C4-2B (cell line): ENCODE measurements around the gene HIGD2B.
"Not testable (repeated sequence)": the region's sequence is repeated elsewhere in the genome, so short reads cannot be mapped to it uniquely, and the experiment has no call there.

ENCODE experiments used
- H3K27ac ChIP-seq: fragments of 450-650 bp; 2 replicates; pipeline ENCODE4 v1.5.1; 2017
- ZFX ChIP-seq: fragments of 450-650 bp; IDR thresholded peaks from 2 replicates; pipeline ENCODE4 v1.6.1; 2017
- TF ChIP-seq, protein P1 (sequence below): fragments of 450-650 bp; conservative IDR thresholded peaks from 2 replicates; pipeline ENCODE4 v1.5.1; 2017; ENCODE audit warnings: mild to moderate bottlenecking

Gene HIGD2B

DNA sequence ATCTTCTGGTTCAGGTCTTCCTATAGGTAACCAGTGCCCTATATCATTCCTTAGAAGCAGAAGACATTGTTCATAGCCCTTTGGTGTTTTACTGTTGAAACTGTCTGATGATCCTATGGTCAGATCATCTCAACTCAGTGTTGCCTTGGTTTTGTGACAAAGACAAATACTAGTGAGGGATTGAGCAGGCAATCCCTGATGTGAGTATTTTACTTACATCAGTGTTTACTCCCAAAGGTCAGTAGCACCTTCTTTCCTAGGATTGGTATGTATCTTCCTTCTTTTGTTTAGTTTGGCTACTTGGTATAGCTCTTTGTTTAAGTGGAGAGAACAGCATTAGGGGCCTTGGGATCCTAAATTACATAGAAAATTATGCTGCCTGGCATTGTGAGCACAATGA, 41.2 kb upstream of the HIGD2B start:
- TF ChIP-seq, protein P1, sequence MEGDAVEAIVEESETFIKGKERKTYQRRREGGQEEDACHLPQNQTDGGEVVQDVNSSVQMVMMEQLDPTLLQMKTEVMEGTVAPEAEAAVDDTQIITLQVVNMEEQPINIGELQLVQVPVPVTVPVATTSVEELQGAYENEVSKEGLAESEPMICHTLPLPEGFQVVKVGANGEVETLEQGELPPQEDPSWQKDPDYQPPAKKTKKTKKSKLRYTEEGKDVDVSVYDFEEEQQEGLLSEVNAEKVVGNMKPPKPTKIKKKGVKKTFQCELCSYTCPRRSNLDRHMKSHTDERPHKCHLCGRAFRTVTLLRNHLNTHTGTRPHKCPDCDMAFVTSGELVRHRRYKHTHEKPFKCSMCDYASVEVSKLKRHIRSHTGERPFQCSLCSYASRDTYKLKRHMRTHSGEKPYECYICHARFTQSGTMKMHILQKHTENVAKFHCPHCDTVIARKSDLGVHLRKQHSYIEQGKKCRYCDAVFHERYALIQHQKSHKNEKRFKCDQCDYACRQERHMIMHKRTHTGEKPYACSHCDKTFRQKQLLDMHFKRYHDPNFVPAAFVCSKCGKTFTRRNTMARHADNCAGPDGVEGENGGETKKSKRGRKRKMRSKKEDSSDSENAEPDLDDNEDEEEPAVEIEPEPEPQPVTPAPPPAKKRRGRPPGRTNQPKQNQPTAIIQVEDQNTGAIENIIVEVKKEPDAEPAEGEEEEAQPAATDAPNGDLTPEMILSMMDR = no peak
- TF ChIP-seq ZFX = no peak
- no peak overlapping the region for H3K27ac ChIP-seq

DNA sequence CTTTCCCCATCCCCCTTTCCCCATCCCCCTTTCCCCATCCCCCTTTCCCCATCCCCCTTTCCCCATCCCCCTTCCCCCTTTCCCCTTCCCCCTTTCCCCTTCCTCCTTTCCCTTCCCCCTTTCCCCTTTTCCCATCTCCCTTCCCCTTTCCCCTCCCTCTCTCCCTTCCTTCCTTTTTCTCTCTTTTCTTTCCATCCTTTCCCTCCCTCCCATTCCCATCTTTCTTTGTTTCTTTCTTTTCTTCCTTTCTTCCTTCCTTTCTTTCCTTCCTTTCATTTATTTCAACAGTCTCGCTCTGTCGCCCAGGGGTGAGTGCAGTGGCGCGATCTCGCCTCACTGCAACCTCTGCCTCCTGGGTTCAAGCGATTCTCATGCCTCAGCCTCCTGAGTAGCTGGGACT, 39.9 kb upstream of the HIGD2B start:
- H3K27ac ChIP-seq = not testable (repeated sequence)

- no peak overlapping the region for H3K27ac ChIP-seq
- TF ChIP-seq, protein P1 = no peak
- TF ChIP-seq ZFX = no peak
These were observed 39.5 kb upstream of the HIGD2B start for GRCh38 chr15:72725446-72725845.

DNA sequence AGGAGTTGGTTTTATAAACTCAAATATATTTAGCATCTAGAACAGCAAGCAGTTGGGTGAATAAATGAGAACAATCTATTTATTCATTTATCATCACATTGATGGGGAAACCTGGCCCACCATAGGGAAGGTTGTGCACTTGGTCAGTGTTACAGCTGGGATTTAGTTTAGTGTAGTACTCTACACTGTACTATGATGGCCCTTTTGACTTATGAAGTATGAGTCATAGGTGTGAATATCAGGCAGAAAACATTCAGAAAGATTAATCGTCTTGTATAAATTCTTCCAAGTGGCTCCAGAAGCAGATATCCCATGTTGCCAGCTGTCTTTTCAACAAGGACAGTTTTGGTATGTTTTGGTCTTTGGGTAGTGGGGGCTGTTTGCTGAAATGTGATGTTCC, 38.0 kb upstream of the HIGD2B start:
- H3K27ac ChIP-seq = no peak overlapping the region
- TF ChIP-seq ZFX = no peak

DNA sequence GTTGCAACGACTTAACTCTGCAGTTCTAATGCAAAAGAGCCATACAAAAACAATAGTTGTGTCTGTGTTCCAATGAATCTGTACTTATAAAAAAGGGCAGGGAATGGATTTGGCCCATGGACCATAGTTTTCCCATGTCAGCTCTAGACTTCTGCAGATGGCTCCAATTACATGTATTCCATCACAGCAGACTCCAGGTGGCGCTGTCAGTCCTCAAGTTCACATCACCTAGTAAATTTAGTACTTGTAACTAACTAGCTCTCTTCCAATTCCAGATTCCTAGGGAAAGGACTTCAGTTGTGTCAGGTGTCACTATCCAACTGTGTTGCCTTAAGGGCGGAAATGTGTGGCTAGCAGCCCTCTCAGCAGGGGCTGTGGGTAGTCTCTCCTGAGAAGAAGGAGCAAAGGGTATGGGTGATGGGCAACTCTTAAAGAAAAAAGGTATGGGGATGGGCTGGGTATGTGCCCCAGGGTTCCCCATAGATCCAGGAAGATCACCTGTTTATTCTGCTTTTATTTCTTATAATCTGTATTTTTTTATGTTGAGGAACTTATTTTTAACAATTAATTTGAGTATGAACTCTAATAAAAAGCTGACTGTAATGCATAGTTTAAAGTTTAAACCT, 36.2 kb upstream of the HIGD2B start:
- TF ChIP-seq, protein P1 = peak; percentile 89
- TF ChIP-seq ZFX = no peak
- no peak overlapping the region for H3K27ac ChIP-seq

DNA sequence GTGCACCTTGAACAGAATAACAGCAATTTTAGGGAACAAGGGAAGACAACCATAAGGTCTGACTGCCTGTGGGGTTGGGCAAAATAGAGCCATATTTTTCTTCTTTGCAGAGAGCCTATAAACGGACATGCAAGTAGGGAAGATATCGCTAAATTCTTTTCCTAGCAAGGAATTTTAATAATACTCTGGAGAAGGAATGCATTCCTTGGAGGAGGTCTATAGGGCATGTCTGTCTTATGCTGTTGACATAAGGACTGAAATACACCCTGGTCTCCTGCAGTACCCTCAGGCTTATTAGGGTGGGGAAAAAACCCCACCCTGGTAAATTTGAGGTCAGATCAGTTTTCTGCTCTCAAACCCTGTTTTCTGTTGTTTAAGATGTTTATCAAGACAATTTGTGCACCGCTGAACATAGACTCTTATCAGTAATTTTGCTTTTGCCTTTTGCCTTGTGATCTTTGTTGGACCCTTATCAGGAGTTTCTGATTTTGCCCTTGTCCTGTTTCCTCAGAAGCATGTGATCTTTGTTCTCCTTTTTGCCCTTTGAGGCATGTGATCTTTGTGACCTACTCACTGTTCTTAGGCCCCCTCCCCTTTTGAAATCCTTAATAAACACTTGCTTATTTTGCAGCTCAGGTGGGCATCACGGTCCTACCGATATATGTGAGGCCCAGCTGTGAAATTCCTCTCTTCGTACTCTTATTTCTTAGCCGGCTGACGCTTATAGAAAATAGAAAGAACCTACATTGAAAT, 22.7 kb upstream of the HIGD2B start:
- not testable (repeated sequence) for H3K27ac ChIP-seq

DNA sequence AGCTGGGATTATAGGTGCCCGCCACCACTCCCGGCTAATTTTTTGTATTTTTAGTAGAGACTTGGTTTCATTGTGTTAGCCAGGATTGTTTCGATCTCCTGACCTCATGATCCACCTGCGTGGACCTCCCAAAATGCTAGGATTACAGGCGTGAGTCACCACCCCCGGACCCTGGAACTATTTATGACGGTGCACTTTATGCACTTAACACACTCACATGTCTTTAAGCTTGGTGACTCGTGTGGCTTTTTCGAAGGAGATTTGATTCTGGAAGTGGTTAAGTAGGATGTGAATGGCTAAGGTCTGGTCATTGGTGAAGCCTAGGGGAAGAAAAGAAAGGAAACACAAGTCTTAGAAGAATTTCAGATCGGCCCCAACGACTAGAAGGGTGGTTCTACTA, 20.3 kb upstream of the HIGD2B start:
- H3K27ac ChIP-seq = no peak overlapping the region
- no peak for TF ChIP-seq ZFX
- TF ChIP-seq, protein P1 = no peak

- TF ChIP-seq ZFX = no peak
- H3K27ac ChIP-seq = no peak overlapping the region
These were observed 14.1 kb upstream of the HIGD2B start for GRCh38 chr15:72700076-72700475.

DNA sequence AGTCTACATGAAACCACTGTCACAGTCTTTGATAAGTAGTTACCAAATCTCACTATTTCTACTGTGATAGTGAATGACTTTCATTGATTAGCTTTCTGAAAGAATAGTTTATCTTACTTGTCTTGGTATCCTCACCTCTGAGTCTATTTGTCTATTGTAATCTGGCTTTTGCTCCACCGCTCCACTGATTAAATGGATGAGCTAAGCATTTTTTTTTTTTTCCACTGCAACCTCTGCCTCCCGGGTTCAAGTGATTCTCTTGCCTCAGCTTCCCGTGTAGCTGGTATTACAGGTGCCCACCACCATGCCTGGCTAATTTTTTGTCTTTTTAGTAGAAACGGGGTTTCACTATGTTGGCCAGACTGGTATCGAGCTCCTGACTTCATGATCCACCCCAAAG, 13.0 kb upstream of the HIGD2B start:
- TF ChIP-seq, protein P1 = no peak
- TF ChIP-seq ZFX = no peak
- no peak overlapping the region for H3K27ac ChIP-seq
